GM12878 (cell line): ENCODE measurements around the gene ADNP2. TPM values are rescaled to one million over a fixed set of nuclear protein-coding genes. Genes with fewer than 3 reads are reported as not detected.

Source experiments
- ASH2L ChIP-seq: fragments of 300-600, 200-600 bp; sonication (generic); IDR thresholded peaks from 2 replicates; pipeline ENCODE4 v1.6.1; 2017; ENCODE audit warnings: low read depth, mild to moderate bottlenecking, borderline replicate concordance
- E4F1 ChIP-seq: fragments of 450-650 bp; IDR thresholded peaks from 2 replicates; pipeline ENCODE4 v1.6.1; 2018; ENCODE audit warnings: borderline replicate concordance, mild to moderate bottlenecking; ENCODE audit not compliant: partially characterized antibody
- IRF5 ChIP-seq: fragments of 450-650 bp; IDR thresholded peaks from 2 replicates; pipeline ENCODE4 v1.6.1; 2017; ENCODE audit warnings: borderline replicate concordance
- JUND ChIP-seq: IDR thresholded peaks from 2 replicates; pipeline ENCODE4 v1.6.1; 2012; ENCODE audit warnings: low read depth, mild to moderate bottlenecking, low read length, improper control_type of control experiment, moderate library complexity
- PRDM15 ChIP-seq: fragments of 450-650 bp; formaldehyde crosslinking; IDR thresholded peaks from 2 replicates; pipeline ENCODE4 v1.4.0; 2020; ENCODE audit warnings: mild to moderate bottlenecking, moderate library complexity
- polyA plus RNA-seq, 11 experiments: library from polyadenylated mRNA; depleted of rRNA in 4 of 11; unstranded in 6 of 11; stranded (reverse) in 5 of 11; fragments of >200 nt; fragmentation: Nextera tagmentation in 4 of 11; fragmentation: Illumina TruSeq in 1 of 11; extraction: Ambion mirVana in 4 of 11; extraction: Trizol in 1 of 11; gene quantifications; 1 replicate in 1 of 11; 2 replicates in 10 of 11; pipeline versions ENCODE4 v1.2.1 to v1.2.3, GENCODE V29; 2011 to 2016; ENCODE audit warnings: inconsistent platforms in 2 of 11, missing spikeins in 2 of 11, low read depth in 1 of 11
- total RNA-seq, 4 experiments: library from RNA; depleted of rRNA in 3 of 4; stranded (reverse); fragments of >200 nt in 3 of 4; fragmentation: Illumina TruSeq in 1 of 4; extraction: Trizol in 1 of 4; gene quantifications; 2 replicates each; pipeline versions ENCODE4 v1.2.1 to v1.2.3, GENCODE V29; 2013 to 2021

Gene ADNP2
- total and polyA plus RNA-seq, 10 of the 15 experiments (the other 5 are each of a cell fraction or from before 2014, with no cell fraction given), result 3.7 to 25.1 (median 13.0) TPM

GRCh38 chr18:80181642-80182461 lies 72.8 kb downstream of the ADNP2 start (continued):
- TF ChIP-seq PRDM15 (CRISPR knock-in tag) (no peak), ASH2L (no peak), IRF5 (no peak), JUND (no peak), E4F1 (no peak)
